Thyroid gland (tissue), 4 donors: ENCODE results near the gene IL17B. TPM values are rescaled to one million over a fixed set of nuclear protein-coding genes. Genes with fewer than 3 reads are reported as not detected.

ENCODE experiments used
- DNase-seq, 2 donors: peaks; one replicate each; pipeline ENCODE4 v3.0.0-alpha.2; 2019
- H3K27ac ChIP-seq, 3 donors: fragments of 200-600 bp; sonication (generic); 1 replicate in 2 of 3; 2 replicates in 1 of 3; pipeline ENCODE4 v1.5.1; 2016 to 2019; ENCODE audit warnings: mild to moderate bottlenecking in 1 of 3, moderate library complexity in 1 of 3
- H3K27me3 ChIP-seq: fragments of 200-600 bp; sonication (generic); one replicate; pipeline ENCODE4 v1.5.1; 2019
- H3K36me3 ChIP-seq, 2 donors: fragments of 200-600 bp; sonication (generic); one replicate each; pipeline ENCODE4 v1.5.1; 2016 to 2019
- H3K4me1 ChIP-seq, 2 donors: fragments of 200-600 bp; sonication (generic); one replicate each; pipeline ENCODE4 v1.5.1; 2017 to 2019
- H3K4me3 ChIP-seq, 3 donors: fragments of 200-600 bp; sonication (generic); replicated peaks in 1 of 3; 1 replicate in 2 of 3; 2 replicates in 1 of 3; pipeline ENCODE4 v1.5.1; 2016; ENCODE audit warnings: mild to moderate bottlenecking in 1 of 3
- H3K9me3 ChIP-seq: fragments of 200-600 bp; sonication (generic); one replicate; pipeline ENCODE4 v1.5.1; 2017
- POLR2A ChIP-seq, 2 donors: fragments of 450-650 bp; IDR thresholded peaks; one replicate each; pipeline ENCODE4 v1.6.1; 2017; ENCODE audit warnings: antibody characterized with exemption in 2 of 2, mild to moderate bottlenecking in 2 of 2, moderate library complexity in 1 of 2
- WGBS, 2 donors: methylation state at CpG; one replicate each; pipeline ENCODE4 v1.1.5; 2017; 5-methylcytosine and 5-hydroxymethylcytosine counted together
- intact Hi-C: fragments of 100-400 bp; cut with DNase I; formaldehyde crosslinking; loops from one replicate; pipeline ENCODE4 v1.15.1; 2023
- total RNA-seq, 4 donors: library from RNA; depleted of rRNA; stranded (reverse); fragments of >200 nt; gene quantifications; one replicate each; pipeline ENCODE4 v1.2.3, GENCODE V29; 2016
- TF ChIP-seq, protein P1 (sequence below), 6 experiments: fragments of 200-600 bp in 3 of 6; fragments of 450-650 bp in 3 of 6; sonication (generic) in 3 of 6; IDR thresholded peaks; one replicate each; pipeline ENCODE4 v1.5.1; 2016 to 2019; ENCODE audit warnings: antibody characterized with exemption in 6 of 6, mild to moderate bottlenecking in 2 of 6, inconsistent platforms in 1 of 6, moderate library complexity in 1 of 6

IL17B gene
- total RNA-seq, 4 donors from 2014 or later = 1.7 TPM; not detected in 3

DNA sequence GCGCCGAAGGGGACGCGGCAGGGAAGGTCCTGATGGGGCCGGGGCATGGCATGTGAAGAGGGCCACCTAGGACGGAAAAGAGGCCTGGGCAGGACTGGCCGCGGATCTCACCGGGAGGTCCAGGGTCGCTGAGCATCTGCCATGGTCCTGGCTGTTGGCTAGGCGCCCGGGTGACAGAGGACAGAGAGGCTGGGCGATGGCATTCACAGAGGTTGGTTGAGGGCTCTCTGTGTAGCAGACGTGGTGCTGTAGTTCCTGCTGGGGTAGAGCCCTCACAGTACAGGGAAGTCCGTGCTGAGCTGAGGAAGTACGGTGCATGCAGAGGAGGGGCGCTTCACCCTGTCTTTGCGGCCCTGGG is 20.8 kb downstream of the IL17B start:
- peak; percentile 56 to 57 for DNase-seq
- no peaks in the 10 kb centered on the region for H3K9me3 ChIP-seq
- H3K36me3 ChIP-seq = peaks cover 0 to 10% of the 10 kb centered on the region in 2 donors
- peaks cover 3 to 7% of the 10 kb centered on the region in 2 donors for H3K4me1 ChIP-seq
- H3K4me3 ChIP-seq = peak overlapping the region; percentile 21 to 76 (median 71)
- intact Hi-C loops = no loop called here
- WGBS, 2 donors = 1 to 2% methylated on average over 9 to 18 of the region's 18 CpGs
- peak overlapping the region in 1 of 3 donors; percentile 61 for H3K27ac ChIP-seq
- TF ChIP-seq POLR2A (IDR thresholded peaks at IDR 0.05) = no peak
- TF ChIP-seq, protein P1, sequence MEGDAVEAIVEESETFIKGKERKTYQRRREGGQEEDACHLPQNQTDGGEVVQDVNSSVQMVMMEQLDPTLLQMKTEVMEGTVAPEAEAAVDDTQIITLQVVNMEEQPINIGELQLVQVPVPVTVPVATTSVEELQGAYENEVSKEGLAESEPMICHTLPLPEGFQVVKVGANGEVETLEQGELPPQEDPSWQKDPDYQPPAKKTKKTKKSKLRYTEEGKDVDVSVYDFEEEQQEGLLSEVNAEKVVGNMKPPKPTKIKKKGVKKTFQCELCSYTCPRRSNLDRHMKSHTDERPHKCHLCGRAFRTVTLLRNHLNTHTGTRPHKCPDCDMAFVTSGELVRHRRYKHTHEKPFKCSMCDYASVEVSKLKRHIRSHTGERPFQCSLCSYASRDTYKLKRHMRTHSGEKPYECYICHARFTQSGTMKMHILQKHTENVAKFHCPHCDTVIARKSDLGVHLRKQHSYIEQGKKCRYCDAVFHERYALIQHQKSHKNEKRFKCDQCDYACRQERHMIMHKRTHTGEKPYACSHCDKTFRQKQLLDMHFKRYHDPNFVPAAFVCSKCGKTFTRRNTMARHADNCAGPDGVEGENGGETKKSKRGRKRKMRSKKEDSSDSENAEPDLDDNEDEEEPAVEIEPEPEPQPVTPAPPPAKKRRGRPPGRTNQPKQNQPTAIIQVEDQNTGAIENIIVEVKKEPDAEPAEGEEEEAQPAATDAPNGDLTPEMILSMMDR (IDR thresholded peaks at IDR 0.05) = peak in 1 of 6 experiments; percentile 4
- no peaks in the 10 kb centered on the region for H3K27me3 ChIP-seq

DNA sequence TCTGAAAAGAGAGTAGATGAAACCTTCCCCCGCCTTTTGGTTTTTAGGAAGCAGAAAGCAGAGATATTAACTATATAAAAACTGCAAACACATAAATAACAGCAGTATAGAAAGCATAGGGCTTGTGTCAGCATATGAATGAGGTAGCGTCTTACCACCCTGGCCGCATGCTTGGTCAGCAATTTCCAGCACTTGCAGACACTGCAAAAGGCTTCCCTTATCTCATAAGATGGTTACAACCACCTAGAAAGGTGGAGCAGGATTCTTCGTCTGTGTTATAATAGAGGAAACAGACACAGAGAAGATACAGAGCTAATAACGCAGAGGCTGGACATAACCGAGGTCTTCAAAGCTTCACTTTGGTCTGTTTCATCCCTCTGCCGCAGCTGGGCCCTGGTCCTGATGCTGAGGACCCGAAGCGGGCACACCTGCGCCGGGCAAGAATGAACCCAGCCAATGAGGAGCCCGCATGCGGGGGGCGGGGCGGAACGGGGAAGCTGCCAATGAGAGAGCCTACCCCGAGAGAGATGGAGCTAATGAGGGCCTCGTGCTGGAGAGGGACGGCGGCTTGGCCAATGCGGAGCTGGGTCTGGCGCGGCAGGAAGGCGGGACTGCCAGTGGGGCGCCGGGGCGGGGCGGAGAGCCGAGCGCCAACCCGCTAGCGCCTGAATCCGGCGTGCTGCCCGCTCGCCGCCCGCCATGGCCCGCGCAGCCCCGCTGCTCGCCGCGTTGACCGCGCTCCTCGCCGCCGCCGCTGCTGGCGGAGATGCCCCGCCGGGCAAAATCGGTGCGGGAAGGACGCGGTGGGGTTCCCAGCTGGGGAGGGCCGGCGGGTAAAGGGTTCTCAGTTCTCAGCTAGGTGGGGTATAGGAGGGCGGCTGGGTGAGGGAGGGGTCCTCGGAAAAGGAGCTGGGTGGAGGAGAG is 21.5 kb downstream of the IL17B start, which contains the start of gene PCYOX1L:
Gene PCYOX1L, plus strand, starts transcription at position 677 of the 924 bp plus-strand sequence. Its CDS starts 23 bp downstream, at position 700.
- H3K4me1 ChIP-seq = peaks cover 3 to 7% of the 10 kb centered on the region in 2 donors
- no peaks in the 10 kb centered on the region for H3K9me3 ChIP-seq
- peak within 1 kb of the TSS in 1 of 3 donors; percentile 61 for H3K27ac ChIP-seq
- 3 to 5% methylated on average over 28 to 34 of the region's 61 CpGs for WGBS, 2 donors
- H3K36me3 ChIP-seq = peaks cover 0 to 14% of the 10 kb centered on the region in 2 donors
- no peaks in the 10 kb centered on the region for H3K27me3 ChIP-seq
- H3K4me3 ChIP-seq = peak within 1 kb of the TSS; percentile 21 to 76 (median 71)
- DNase-seq = peak; percentile 95 to 97
- intact Hi-C loops = no loop called here
- TF ChIP-seq POLR2A (IDR thresholded peaks at IDR 0.05) = peak in 1 of 2 donors; percentile 49
- TF ChIP-seq, protein P1 (IDR thresholded peaks at IDR 0.05) = no peak

DNA sequence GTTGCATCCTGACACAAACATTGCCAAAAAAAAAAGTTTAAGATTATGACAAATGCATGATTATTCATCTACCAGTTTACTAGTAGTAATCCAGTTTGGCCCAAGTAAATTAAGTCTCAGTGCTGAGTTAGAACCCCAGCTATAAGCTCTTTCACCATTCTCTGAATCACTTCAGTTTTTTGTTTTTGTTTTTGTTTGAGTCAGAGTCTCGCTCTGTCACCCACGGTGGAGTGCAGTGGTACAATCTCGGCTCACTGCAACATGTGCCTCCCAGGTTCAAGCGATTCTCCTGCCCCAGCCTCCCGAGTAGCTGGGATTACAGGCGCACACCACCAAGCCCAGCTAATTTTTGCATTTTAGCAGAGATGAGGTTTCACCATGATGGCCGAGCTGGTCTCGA is 22.7 kb downstream of the IL17B start:
- H3K27ac ChIP-seq = no peak overlapping the region
- peaks cover 3 to 7% of the 10 kb centered on the region in 2 donors for H3K4me1 ChIP-seq
- H3K27me3 ChIP-seq = no peaks in the 10 kb centered on the region
- H3K4me3 ChIP-seq = no peak overlapping the region
- DNase-seq = no peak
- 93 to 97% methylated on average over 8 of the region's 8 CpGs for WGBS, 2 donors
- H3K9me3 ChIP-seq = no peaks in the 10 kb centered on the region
- TF ChIP-seq POLR2A (IDR thresholded peaks at IDR 0.05) = no peak
- TF ChIP-seq, protein P1 (IDR thresholded peaks at IDR 0.05) = no peak
- intact Hi-C loops = no loop called here
- H3K36me3 ChIP-seq = peaks cover 4 to 26% of the 10 kb centered on the region in 2 donors

DNA sequence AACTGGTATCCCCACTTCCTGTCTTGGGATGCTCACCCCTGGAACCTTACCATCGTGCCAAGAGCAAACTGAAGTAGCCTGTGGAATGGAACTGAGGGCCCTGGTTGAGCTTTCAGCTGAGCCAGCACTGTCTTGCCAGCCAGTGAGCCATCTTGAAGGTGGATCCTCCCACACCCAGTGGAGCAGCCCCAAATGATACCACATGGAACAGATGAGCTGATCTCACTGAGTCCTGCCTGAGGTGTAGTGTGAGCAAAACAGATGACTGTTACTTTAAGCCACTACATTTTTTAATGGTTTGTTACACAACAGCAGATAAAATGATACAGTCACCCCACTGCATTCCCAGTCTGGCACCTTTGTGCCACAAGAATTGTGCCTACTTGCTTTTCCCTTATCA is 23.4 kb downstream of the IL17B start:
- H3K9me3 ChIP-seq = no peaks in the 10 kb centered on the region
- intact Hi-C loops = no loop called here
- H3K4me3 ChIP-seq = no peak overlapping the region
- TF ChIP-seq, protein P1 (IDR thresholded peaks at IDR 0.05) = no peak
- peaks cover 3 to 7% of the 10 kb centered on the region in 2 donors for H3K4me1 ChIP-seq
- no peak for DNase-seq
- 91 to 93% methylated on average over 1 of the region's 1 CpG for WGBS, 2 donors
- no peak overlapping the region for H3K27ac ChIP-seq
- H3K36me3 ChIP-seq = peaks cover 11 to 33% of the 10 kb centered on the region in 2 donors
- H3K27me3 ChIP-seq = no peaks in the 10 kb centered on the region

DNA sequence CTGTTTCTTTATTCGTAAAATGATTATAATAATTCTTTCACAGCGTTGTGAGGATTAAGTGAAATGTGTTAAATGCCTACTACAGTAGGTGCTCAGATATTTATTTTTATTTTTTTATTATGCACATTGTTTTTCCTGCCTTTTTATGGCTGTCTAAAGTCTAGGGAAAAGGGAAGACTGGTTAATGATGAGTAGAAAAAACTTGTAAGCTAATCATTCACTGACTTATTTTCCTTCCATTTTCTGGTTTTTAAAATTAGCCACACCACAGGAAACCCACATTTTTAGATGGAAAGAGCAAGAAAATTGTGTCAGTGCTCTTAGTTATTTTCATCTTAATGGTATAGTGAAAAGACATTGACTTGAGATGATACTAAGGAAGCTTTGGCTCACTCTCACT is 25.2 kb downstream of the IL17B start:
- Histone ChIP-seq H3K36me3 (peaks cover 29 to 50% of the 10 kb centered on the region in 2 donors), H3K4me3 (no peak overlapping the region), H3K4me1 (peaks cover 3 to 7% of the 10 kb centered on the region in 2 donors), H3K9me3 (no peaks in the 10 kb centered on the region), H3K27me3 (no peaks in the 10 kb centered on the region), H3K27ac (no peak overlapping the region)
- 91 to 97% methylated on average over 2 of the region's 2 CpGs for WGBS, 2 donors
- DNase-seq = no peak
- no peak for TF ChIP-seq POLR2A (IDR thresholded peaks at IDR 0.05)
- TF ChIP-seq, protein P1 (IDR thresholded peaks at IDR 0.05) = no peak
- intact Hi-C loops = no loop called here
